Endothelial cell of umbilical vein (primary cell): ENCODE results near the gene RBMS1. TPM values are rescaled to one million over a fixed set of nuclear protein-coding genes. Genes with fewer than 3 reads are reported as not detected.

Experiments used
- BruUV-seq: library from RNA; stranded (reverse); fragments of 400-500 nt; replicated peaks from 2 replicates; lab custom pipeline; 2021; lab: Mats Ljungman, UMichigan
- CTCF ChIA-PET: fragments of 300-600, 350-600 bp; sonication (Branson Sonifier 250); formaldehyde crosslinking; loops from one replicate; lab custom pipeline; 2021; ENCODE audit warnings: antibody characterized with exemption, inconsistent platforms; lab: Charles Lee
- POLR2A ChIA-PET: fragments of 300-600, 350-600 bp; sonication (Branson Sonifier 250); formaldehyde crosslinking; loops from one replicate; lab custom pipeline; 2021; ENCODE audit warnings: antibody characterized with exemption, inconsistent platforms; lab: Charles Lee
- DNase-seq: peaks from one replicate; pipeline ENCODE4 v3.0.0-alpha.2; 2011; ENCODE audit warnings: low read depth, low spot score
- FAIRE-seq: peaks from 2 replicates; lab custom pipeline; 2011; peaks lifted over from hg19 to GRCh38; lab: Jason Lieb, UNC
- H2AFZ ChIP-seq: 2 replicates; pipeline ENCODE4 v1.6.0; 2012; ENCODE audit warnings: low read depth, low read length, control low read depth, inconsistent platforms
- H3K27ac ChIP-seq: 2 replicates; pipeline ENCODE4 v1.5.1; 2011; ENCODE audit warnings: low read depth, mild to moderate bottlenecking, control low read depth, low read length, moderate library complexity; ENCODE audit not compliant: insufficient read depth
- H3K27me3 ChIP-seq, 2 experiments: 2 replicates each; pipeline versions ENCODE4 v1.6.0 to v1.6.1; 2011; ENCODE audit warnings: low read length in 2 of 2, mixed read lengths in 1 of 2; ENCODE audit not compliant: control insufficient read depth in 2 of 2, insufficient read depth in 2 of 2
- H3K36me3 ChIP-seq, 2 experiments: 2 replicates in 1 of 2; 3 replicates in 1 of 2; pipeline ENCODE4 v1.5.1; 2011; ENCODE audit warnings: low read length in 2 of 2, mild to moderate bottlenecking in 1 of 2, moderate library complexity in 1 of 2; ENCODE audit not compliant: control insufficient read depth in 2 of 2, insufficient read depth in 2 of 2; ENCODE audit errors: extremely low read depth in 1 of 2
- H3K4me1 ChIP-seq: 3 replicates; pipeline ENCODE4 v1.5.1; 2011; ENCODE audit warnings: mild to moderate bottlenecking, low read length; ENCODE audit not compliant: control insufficient read depth, insufficient read depth; ENCODE audit errors: extremely low read depth
- H3K4me2 ChIP-seq: 2 replicates; pipeline ENCODE4 v1.6.1; 2011; ENCODE audit warnings: low read length, control low read depth, mixed read lengths; ENCODE audit not compliant: insufficient read depth
- H3K4me3 ChIP-seq, 3 experiments: fragments of 200-600 bp in 1 of 3; sonication (generic), shearing (Covaris generic) in 1 of 3; replicated peaks in 1 of 3; 2 replicates each; pipeline ENCODE4 v1.5.1; 2011 to 2016; ENCODE audit warnings: control low read depth in 3 of 3, low read length in 3 of 3, mild to moderate bottlenecking in 2 of 3, inconsistent platforms in 1 of 3, low read depth in 1 of 3, moderate library complexity in 1 of 3; ENCODE audit not compliant: insufficient read depth in 1 of 3
- H3K79me2 ChIP-seq: 2 replicates; pipeline ENCODE4 v1.6.0; 2012; ENCODE audit warnings: low read length, inconsistent platforms; ENCODE audit not compliant: control insufficient read depth, insufficient read depth
- H3K9ac ChIP-seq: replicated peaks from 2 replicates; pipeline ENCODE3; 2011; ENCODE audit warnings: low read length, control low read depth; ENCODE audit not compliant: insufficient read depth; ENCODE audit errors: extremely low read depth
- H3K9me1 ChIP-seq: replicated peaks from 3 replicates; pipeline ENCODE4 v1.6.0; 2011; ENCODE audit warnings: mild to moderate bottlenecking, low read length; ENCODE audit not compliant: control insufficient read depth, insufficient read depth; ENCODE audit errors: extremely low read depth
- H3K9me3 ChIP-seq: replicated peaks from 2 replicates; pipeline ENCODE4 v1.5.1; 2012; ENCODE audit warnings: low read length, inconsistent platforms; ENCODE audit not compliant: control insufficient read depth, insufficient read depth
- H4K20me1 ChIP-seq: replicated peaks from 2 replicates; pipeline ENCODE3; 2011; ENCODE audit warnings: mild to moderate bottlenecking, low read length; ENCODE audit not compliant: control insufficient read depth, insufficient read depth; ENCODE audit errors: extremely low read depth
- EZH2 ChIP-seq: IDR thresholded peaks from 2 replicates; pipeline ENCODE4 v1.6.1; 2012; ENCODE audit warnings: borderline replicate concordance, low read depth, mild to moderate bottlenecking, moderate library complexity, low read length, inconsistent platforms; ENCODE audit not compliant: severe bottlenecking
- FOS ChIP-seq: IDR thresholded peaks from 2 replicates; pipeline ENCODE4 v1.6.1; 2011; ENCODE audit warnings: mild to moderate bottlenecking, low read length, moderate library complexity, borderline replicate concordance; ENCODE audit not compliant: insufficient read depth
- GATA2 ChIP-seq: IDR thresholded peaks from 2 replicates; pipeline ENCODE4 v1.7.0; 2011; ENCODE audit warnings: low read depth, mild to moderate bottlenecking, moderate library complexity, mixed read lengths, low read length; ENCODE audit not compliant: insufficient read length, insufficient read depth
- JUN ChIP-seq: IDR thresholded peaks from 2 replicates; pipeline ENCODE4 v1.6.1; 2011; ENCODE audit warnings: borderline replicate concordance, low read depth; ENCODE audit not compliant: insufficient read length, insufficient read depth
- MYC ChIP-seq: IDR thresholded peaks from one replicate; pipeline ENCODE4 v1.6.1; 2011; ENCODE audit warnings: mild to moderate bottlenecking, low read depth, low read length
- POLR2A ChIP-seq: IDR thresholded peaks from 2 replicates; pipeline ENCODE4 v1.6.1; 2012; ENCODE audit warnings: low read depth, mild to moderate bottlenecking, control low read depth, low read length
- POLR2AphosphoS5 ChIP-seq: IDR thresholded peaks from 2 replicates; pipeline ENCODE4 v1.6.1; 2012; ENCODE audit warnings: low read depth, mild to moderate bottlenecking, control low read depth, low read length, moderate library complexity; ENCODE audit not compliant: insufficient read depth
- dilution Hi-C: fragments of 300-500 bp; cut with MboI; formaldehyde crosslinking; loops from one replicate; pipeline ENCODE4 v1.15.0; 2019; ENCODE audit warnings: low sequenced_read_pairs; ENCODE audit not compliant: extremely low pct_ligation_motif_present
- intact Hi-C: fragments of 100-400 bp; cut with micrococcal nuclease; formaldehyde crosslinking; loops from one replicate; pipeline ENCODE4 v1.10.0; 2022
- polyA plus RNA-seq, 4 experiments: library from polyadenylated mRNA; depleted of rRNA in 3 of 4; stranded (reverse) in 3 of 4; unstranded in 1 of 4; fragments of >200 nt; gene quantifications; 2 replicates each; pipeline versions ENCODE4 v1.2.1 to v1.2.3, GENCODE V29; 2011 to 2012; ENCODE audit warnings: missing spikeins in 1 of 4
- total RNA-seq: library from RNA; stranded (reverse); gene quantifications from 2 replicates; pipeline ENCODE4 v1.2.3, GENCODE V29; 2021
- TF ChIP-seq, protein P1 (sequence below): IDR thresholded peaks from 2 replicates; pipeline ENCODE4 v1.6.1; 2011; ENCODE audit not compliant: insufficient read depth, insufficient read length
- TF ChIP-seq, protein P2 (sequence below), 2 donors: IDR thresholded peaks; 1 replicate in 1 of 2; 2 replicates in 1 of 2; pipeline ENCODE4 v1.5.1; 2011; ENCODE audit warnings: low read length in 2 of 2, mild to moderate bottlenecking in 2 of 2, moderate library complexity in 2 of 2, control low read depth in 1 of 2, inconsistent platforms in 1 of 2, low read depth in 1 of 2; ENCODE audit not compliant: insufficient read depth in 1 of 2; ENCODE audit errors: extremely low read depth in 1 of 2

The RBMS1 gene
- total and polyA plus RNA-seq, 2 donors (not counting 3 experiments of a cell fraction or from before 2014, with no cell fraction given): 60.0 to 93.3 TPM

DNA sequence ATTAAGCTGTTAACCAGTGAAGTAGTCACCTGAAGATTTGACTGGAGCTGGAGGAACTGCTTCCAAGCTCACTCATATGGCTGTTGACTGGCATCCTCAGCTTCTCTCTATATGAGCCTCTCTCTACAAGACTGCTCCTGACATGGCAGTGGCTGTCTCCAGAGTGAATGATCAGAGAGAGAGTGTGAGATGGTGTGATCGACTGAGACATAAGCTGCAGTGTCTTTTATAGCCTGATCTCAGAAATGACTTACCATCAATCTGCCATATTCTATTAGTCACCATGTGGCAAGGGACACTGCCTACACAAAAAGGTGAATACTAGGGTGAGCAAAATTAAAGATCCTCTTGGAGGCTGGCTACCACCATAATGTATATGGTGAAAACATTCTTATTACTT lies 7.8 kb upstream of the RBMS1 start:
- Histone ChIP-seq H3K36me3 (no peaks in the 10 kb centered on the region), H4K20me1 (no peaks in the 10 kb centered on the region), H3K27me3 (no peaks in the 10 kb centered on the region), H3K9ac (no peak overlapping the region), H3K4me1 (peaks cover 9% of the 10 kb centered on the region), H3K4me3 (no peak overlapping the region), H3K9me1 (no peaks in the 10 kb centered on the region), H3K79me2 (no peaks in the 10 kb centered on the region), H2AFZ (no peak overlapping the region), H3K4me2 (no peak overlapping the region), H3K27ac (no peak overlapping the region), H3K9me3 (no peaks in the 10 kb centered on the region)
- TF ChIP-seq POLR2AphosphoS5 (no peak), MYC (no peak), FOS (no peak), EZH2 (no peak)
- TF ChIP-seq, protein P1, sequence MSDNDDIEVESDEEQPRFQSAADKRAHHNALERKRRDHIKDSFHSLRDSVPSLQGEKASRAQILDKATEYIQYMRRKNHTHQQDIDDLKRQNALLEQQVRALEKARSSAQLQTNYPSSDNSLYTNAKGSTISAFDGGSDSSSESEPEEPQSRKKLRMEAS: no peak
- BruUV-seq: no TSS peak
- FAIRE-seq (no peak), DNase-seq (no peak)
- intact Hi-C loops: no loop called here
- dilution Hi-C loops: no loop called here
- ChIA-PET POLR2A (no interaction called here), CTCF (interaction anchor here (1.3 kb wide), 1 partner anchor 418 kb away, joined by 4 read pairs; no protein-coding TSS in a partner anchor)

DNA sequence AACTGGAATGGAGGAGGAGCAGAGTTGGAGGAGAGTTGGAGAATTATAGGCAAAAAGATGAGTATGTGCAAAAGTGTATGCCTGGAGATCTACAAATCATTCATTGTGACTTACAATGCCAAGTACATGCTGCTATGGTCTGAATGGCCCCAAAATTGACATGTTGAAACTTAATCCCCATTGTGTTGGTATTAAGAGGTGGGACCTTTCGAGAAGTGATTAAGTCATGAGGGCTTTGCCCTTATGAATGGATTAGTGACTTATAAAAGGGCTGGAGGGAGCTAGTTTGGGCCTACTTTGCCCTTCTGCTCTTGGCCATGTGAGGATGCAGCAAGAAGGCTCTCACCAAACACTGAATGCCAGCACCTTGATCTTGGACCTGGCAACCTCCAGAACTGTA lies 6.3 kb upstream of the RBMS1 start:
- TF ChIP-seq JUN (no peak), GATA2 (no peak), FOS (no peak), POLR2AphosphoS5 (no peak), POLR2A (no peak), MYC (no peak), EZH2 (no peak)
- TF ChIP-seq, protein P2, sequence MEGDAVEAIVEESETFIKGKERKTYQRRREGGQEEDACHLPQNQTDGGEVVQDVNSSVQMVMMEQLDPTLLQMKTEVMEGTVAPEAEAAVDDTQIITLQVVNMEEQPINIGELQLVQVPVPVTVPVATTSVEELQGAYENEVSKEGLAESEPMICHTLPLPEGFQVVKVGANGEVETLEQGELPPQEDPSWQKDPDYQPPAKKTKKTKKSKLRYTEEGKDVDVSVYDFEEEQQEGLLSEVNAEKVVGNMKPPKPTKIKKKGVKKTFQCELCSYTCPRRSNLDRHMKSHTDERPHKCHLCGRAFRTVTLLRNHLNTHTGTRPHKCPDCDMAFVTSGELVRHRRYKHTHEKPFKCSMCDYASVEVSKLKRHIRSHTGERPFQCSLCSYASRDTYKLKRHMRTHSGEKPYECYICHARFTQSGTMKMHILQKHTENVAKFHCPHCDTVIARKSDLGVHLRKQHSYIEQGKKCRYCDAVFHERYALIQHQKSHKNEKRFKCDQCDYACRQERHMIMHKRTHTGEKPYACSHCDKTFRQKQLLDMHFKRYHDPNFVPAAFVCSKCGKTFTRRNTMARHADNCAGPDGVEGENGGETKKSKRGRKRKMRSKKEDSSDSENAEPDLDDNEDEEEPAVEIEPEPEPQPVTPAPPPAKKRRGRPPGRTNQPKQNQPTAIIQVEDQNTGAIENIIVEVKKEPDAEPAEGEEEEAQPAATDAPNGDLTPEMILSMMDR (IDR thresholded peaks at IDR 0.05; ENCODE audit: extremely low read depth in 1 of 2, insufficient read depth in 1 of 2, low read depth in 1 of 2, low read length in 2 of 2): no peak
- TF ChIP-seq, protein P1: no peak
- ChIA-PET CTCF (no interaction called here), POLR2A (no interaction called here)
- no peaks in the 10 kb centered on the region for H3K36me3 ChIP-seq
- no peaks in the 10 kb centered on the region for H3K27me3 ChIP-seq
- no peak overlapping the region for H3K27ac ChIP-seq
- H3K9ac ChIP-seq: no peak overlapping the region
- H3K4me3 ChIP-seq: no peak overlapping the region
- intact Hi-C loops: no loop called here
- H3K79me2 ChIP-seq: no peaks in the 10 kb centered on the region
- no TSS peak for BruUV-seq
- H4K20me1 ChIP-seq: no peaks in the 10 kb centered on the region
- dilution Hi-C loops: no loop called here
- H3K9me1 ChIP-seq: no peaks in the 10 kb centered on the region
- no peaks in the 10 kb centered on the region for H3K9me3 ChIP-seq
- H3K4me1 ChIP-seq: peaks cover 9% of the 10 kb centered on the region
- DNase-seq: no peak
- no peak for FAIRE-seq
- H3K4me2 ChIP-seq: no peak overlapping the region
- no peak overlapping the region for H2AFZ ChIP-seq
